Measurements from ENCODE around the gene MEGF11.

The MEGF11 gene

GRCh38 chr15:65919353-65919752 is 334.2 kb downstream of the MEGF11 start:
- Histone ChIP-seq H3K4me1 (ENCODE audit: control insufficient read depth, insufficient read depth, low read length) (no peaks in the 10 kb centered on the region), H3K27ac (ENCODE audit: extremely low read depth, low read depth, low read length) (no peak overlapping the region), H3K4me3 (ENCODE audit: low read depth, low read length) (no peak overlapping the region), H3K9me3 (ENCODE audit: control insufficient read depth, insufficient read depth, low read depth, low read length) (no peaks in the 10 kb centered on the region), H3K36me3 (ENCODE audit: control insufficient read depth in 2 of 2, insufficient read depth in 1 of 2, low read length in 2 of 2) (peaks cover 0 to 16% of the 10 kb centered on the region in 2 experiments; a peak in 1 of 3 replicates)
- ChIA-PET CTCF (no interaction called here), POLR2A (no interaction called here)
- no peak for TF ChIP-seq ZSCAN30 (tag by site-specific recombination; IDR thresholded peaks at IDR 0.05)
- TF ChIP-seq ZNF184 (tag by site-specific recombination; IDR thresholded peaks at IDR 0.05) = no peak
- TF ChIP-seq ZNF626 (tag by site-specific recombination; IDR thresholded peaks at IDR 0.05) = no peak
- no peak for TF ChIP-seq ZNF354C (tag by site-specific recombination; IDR thresholded peaks at IDR 0.05; ENCODE audit: borderline replicate concordance, low read depth)
- TF ChIP-seq ZNF174 (tag by site-specific recombination; IDR thresholded peaks at IDR 0.05) = no peak
- TF ChIP-seq GLIS2 (tag by site-specific recombination; IDR thresholded peaks at IDR 0.05) = no peak
- TF ChIP-seq ZNF514 (tag by site-specific recombination; IDR thresholded peaks at IDR 0.05) = no peak
- no peak for TF ChIP-seq ZNF837 (tag by site-specific recombination; IDR thresholded peaks at IDR 0.05)
- no peak for TF ChIP-seq ZNF121 (tag by site-specific recombination; IDR thresholded peaks at IDR 0.05)

GRCh38 chr15:65918945-65919344 is 334.6 kb downstream of the MEGF11 start:
- ChIA-PET POLR2A (no interaction called here), CTCF (no interaction called here)
- no peaks in the 10 kb centered on the region for H3K9me3 ChIP-seq (ENCODE audit: control insufficient read depth, insufficient read depth, low read depth, low read length)
- TF ChIP-seq ZNF202 (tag by site-specific recombination; IDR thresholded peaks at IDR 0.05; ENCODE audit: borderline replicate concordance) = no peak
- no peak for TF ChIP-seq ZNF843 (tag by site-specific recombination; IDR thresholded peaks at IDR 0.05)
- no peak for TF ChIP-seq ZNF791 (tag by site-specific recombination; IDR thresholded peaks at IDR 0.05)
- no peak for TF ChIP-seq ZNF510 (tag by site-specific recombination; IDR thresholded peaks at IDR 0.05; ENCODE audit: insufficient replicate concordance)
- TF ChIP-seq ZBTB26 (tag by site-specific recombination; optimal IDR thresholded peaks at IDR 0.05) = no peak
- TF ChIP-seq ZNF830 (tag by site-specific recombination; IDR thresholded peaks at IDR 0.05; ENCODE audit: low read depth) = no peak
- TF ChIP-seq PBX3 (CRISPR knock-in tag; IDR thresholded peaks at IDR 0.05) = no peak
- no peak for TF ChIP-seq ZNF366 (tag by site-specific recombination; conservative IDR thresholded peaks at IDR 0.05)
- no peak for TF ChIP-seq RBAK (tag by site-specific recombination; IDR thresholded peaks at IDR 0.05)
- TF ChIP-seq YY2 (tag by site-specific recombination; IDR thresholded peaks at IDR 0.05) = no peak
- TF ChIP-seq ZNF48 (tag by site-specific recombination; IDR thresholded peaks at IDR 0.05) = no peak
- TF ChIP-seq CTCF (tag by site-specific recombination; IDR thresholded peaks at IDR 0.05) = no peak
- TF ChIP-seq ZXDB (tag by site-specific recombination; IDR thresholded peaks at IDR 0.05) = no peak
- H3K27ac ChIP-seq (ENCODE audit: extremely low read depth, low read depth, low read length) = no peak overlapping the region
- no peak overlapping the region for H3K4me3 ChIP-seq (ENCODE audit: low read depth, low read length)
- no peaks in the 10 kb centered on the region for H3K4me1 ChIP-seq (ENCODE audit: control insufficient read depth, insufficient read depth, low read length)
- peaks cover 0 to 16% of the 10 kb centered on the region in 2 experiments; a peak in 1 of 3 replicates for H3K36me3 ChIP-seq (ENCODE audit: control insufficient read depth in 2 of 2, insufficient read depth in 1 of 2, low read length in 2 of 2)
